Measurements from ENCODE around the gene CBL.

GRCh38 chr11:119309953-119310681 lies 104.0 kb downstream of the CBL start:
- no peak for TF ChIP-seq POLR2A (IDR thresholded peaks at IDR 0.05)
- TF ChIP-seq, protein P1, sequence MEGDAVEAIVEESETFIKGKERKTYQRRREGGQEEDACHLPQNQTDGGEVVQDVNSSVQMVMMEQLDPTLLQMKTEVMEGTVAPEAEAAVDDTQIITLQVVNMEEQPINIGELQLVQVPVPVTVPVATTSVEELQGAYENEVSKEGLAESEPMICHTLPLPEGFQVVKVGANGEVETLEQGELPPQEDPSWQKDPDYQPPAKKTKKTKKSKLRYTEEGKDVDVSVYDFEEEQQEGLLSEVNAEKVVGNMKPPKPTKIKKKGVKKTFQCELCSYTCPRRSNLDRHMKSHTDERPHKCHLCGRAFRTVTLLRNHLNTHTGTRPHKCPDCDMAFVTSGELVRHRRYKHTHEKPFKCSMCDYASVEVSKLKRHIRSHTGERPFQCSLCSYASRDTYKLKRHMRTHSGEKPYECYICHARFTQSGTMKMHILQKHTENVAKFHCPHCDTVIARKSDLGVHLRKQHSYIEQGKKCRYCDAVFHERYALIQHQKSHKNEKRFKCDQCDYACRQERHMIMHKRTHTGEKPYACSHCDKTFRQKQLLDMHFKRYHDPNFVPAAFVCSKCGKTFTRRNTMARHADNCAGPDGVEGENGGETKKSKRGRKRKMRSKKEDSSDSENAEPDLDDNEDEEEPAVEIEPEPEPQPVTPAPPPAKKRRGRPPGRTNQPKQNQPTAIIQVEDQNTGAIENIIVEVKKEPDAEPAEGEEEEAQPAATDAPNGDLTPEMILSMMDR (IDR thresholded peaks at IDR 0.05) = no peak
